Measurements from ENCODE around the gene TRPC4AP.
"Not testable (repeated sequence)": the region's sequence is repeated elsewhere in the genome, so short reads cannot be mapped to it uniquely, and the experiment has no call there.

Gene TRPC4AP

GRCh38 chr20:35104685-35105295, 12.2 kb upstream of the TRPC4AP start:
- no peak for DNase-seq (ENCODE audit: low read depth in 2 of 2)

- DNase-seq (ENCODE audit: low read depth in 2 of 2) = no peak
These were observed 9.0 kb upstream of the TRPC4AP start for GRCh38 chr20:35101620-35102019.

- DNase-seq (ENCODE audit: low read depth in 2 of 2) = peak; percentile 11 to 27
These were observed 769 bp upstream of the TRPC4AP start for GRCh38 chr20:35093267-35093884.

- no peak for DNase-seq (ENCODE audit: low read depth in 2 of 2)
These were observed 637 bp downstream of the TRPC4AP start for GRCh38 chr20:35091816-35092523.

- DNase-seq (ENCODE audit: low read depth in 2 of 2) = no peak
These were observed 4.1 kb downstream of the TRPC4AP start for GRCh38 chr20:35088231-35089145.

GRCh38 chr20:35087791-35088190, 4.8 kb downstream of the TRPC4AP start:
- DNase-seq (ENCODE audit: low read depth in 2 of 2) = no peak

- DNase-seq (ENCODE audit: low read depth in 2 of 2) = no peak
These were observed 5.3 kb downstream of the TRPC4AP start for GRCh38 chr20:35087355-35087754.

GRCh38 chr20:35085477-35086225, 7.0 kb downstream of the TRPC4AP start:
- no peak for DNase-seq (ENCODE audit: low read depth in 2 of 2)

GRCh38 chr20:35084998-35085397, 7.6 kb downstream of the TRPC4AP start:
- DNase-seq (ENCODE audit: low read depth in 2 of 2) = no peak

- not testable (repeated sequence) for DNase-seq (ENCODE audit: low read depth in 2 of 2)
These were observed 12.3 kb downstream of the TRPC4AP start for GRCh38 chr20:35080348-35080642.

- no peak for DNase-seq (ENCODE audit: low read depth in 2 of 2)
These were observed 12.9 kb downstream of the TRPC4AP start for GRCh38 chr20:35079472-35080347.

GRCh38 chr20:35077872-35078271, 14.7 kb downstream of the TRPC4AP start:
- DNase-seq (ENCODE audit: low read depth in 2 of 2) = no peak

- DNase-seq (ENCODE audit: low read depth in 2 of 2) = no peak
These were observed 15.3 kb downstream of the TRPC4AP start for GRCh38 chr20:35077341-35077740.

GRCh38 chr20:35071436-35072153, 21.0 kb downstream of the TRPC4AP start:
- DNase-seq (ENCODE audit: low read depth in 2 of 2) = not testable (repeated sequence)

GRCh38 chr20:35066194-35066593, 26.4 kb downstream of the TRPC4AP start:
- no peak for DNase-seq (ENCODE audit: low read depth in 2 of 2)

GRCh38 chr20:35065181-35065580, 27.4 kb downstream of the TRPC4AP start:
- no peak for DNase-seq (ENCODE audit: low read depth in 2 of 2)

- no peak for DNase-seq (ENCODE audit: low read depth in 2 of 2)
These were observed 29.4 kb downstream of the TRPC4AP start for GRCh38 chr20:35063168-35063567.

- no peak for DNase-seq (ENCODE audit: low read depth in 2 of 2)
These were observed 30.1 kb downstream of the TRPC4AP start for GRCh38 chr20:35062478-35062877.

GRCh38 chr20:35060168-35060567, 32.4 kb downstream of the TRPC4AP start:
- DNase-seq (ENCODE audit: low read depth in 2 of 2) = no peak

GRCh38 chr20:35059612-35060011, 33.0 kb downstream of the TRPC4AP start:
- DNase-seq (ENCODE audit: low read depth in 2 of 2) = no peak
